Glutamatergic neuron (in vitro differentiated cells): ENCODE data around the gene PLCG1. TPM values are rescaled to one million over a fixed set of nuclear protein-coding genes. Genes with fewer than 3 reads are reported as not detected.

Experiments
- DNase-seq: peaks from one replicate; pipeline ENCODE4 v3.0.0; 2022
- H3K27ac Mint-ChIP-seq: one replicate; pipeline ENCODE4 v1.8.0; 2020; ENCODE audit warnings: mild to moderate bottlenecking, mixed read lengths, inconsistent platforms; ENCODE audit not compliant: unreplicated experiment
- H3K27me3 Mint-ChIP-seq: one replicate; pipeline ENCODE4 v1.8.0; 2020; ENCODE audit warnings: mild to moderate bottlenecking, moderate library complexity, mixed read lengths, inconsistent platforms; ENCODE audit not compliant: unreplicated experiment
- H3K36me3 Mint-ChIP-seq: one replicate; pipeline ENCODE4 v1.8.0; 2020; ENCODE audit warnings: mild to moderate bottlenecking, mixed read lengths, inconsistent platforms; ENCODE audit not compliant: unreplicated experiment
- H3K4me1 Mint-ChIP-seq: one replicate; pipeline ENCODE4 v1.8.0; 2020; ENCODE audit warnings: mild to moderate bottlenecking, low read depth, mixed read lengths, inconsistent platforms; ENCODE audit not compliant: unreplicated experiment
- H3K4me3 Mint-ChIP-seq: one replicate; pipeline ENCODE4 v1.8.0; 2020; ENCODE audit warnings: mild to moderate bottlenecking, mixed read lengths, inconsistent platforms; ENCODE audit not compliant: unreplicated experiment
- H3K9me3 Mint-ChIP-seq: one replicate; pipeline ENCODE4 v1.8.0; 2020; ENCODE audit warnings: mild to moderate bottlenecking, moderate library complexity, mixed read lengths, inconsistent platforms; ENCODE audit not compliant: unreplicated experiment
- total RNA-seq: library from RNA; stranded (reverse); fragmentation: NEBNext Ultra II Directional; extraction: Animal tissue kit (Norgen Biotek cat#: 25700); gene quantifications from one replicate; pipeline ENCODE4 v1.2.1, GENCODE V29; 2021; ENCODE audit not compliant: unreplicated experiment
- TF ChIP-seq, protein P1 (sequence below): fragments of 200-600 bp; sonication (generic); IDR thresholded peaks from one replicate; pipeline ENCODE4 v1.5.0; 2021; ENCODE audit not compliant: partially characterized antibody, unreplicated experiment

Gene PLCG1
- total RNA-seq, 1 donor from 2014 or later: 458 TPM

DNA sequence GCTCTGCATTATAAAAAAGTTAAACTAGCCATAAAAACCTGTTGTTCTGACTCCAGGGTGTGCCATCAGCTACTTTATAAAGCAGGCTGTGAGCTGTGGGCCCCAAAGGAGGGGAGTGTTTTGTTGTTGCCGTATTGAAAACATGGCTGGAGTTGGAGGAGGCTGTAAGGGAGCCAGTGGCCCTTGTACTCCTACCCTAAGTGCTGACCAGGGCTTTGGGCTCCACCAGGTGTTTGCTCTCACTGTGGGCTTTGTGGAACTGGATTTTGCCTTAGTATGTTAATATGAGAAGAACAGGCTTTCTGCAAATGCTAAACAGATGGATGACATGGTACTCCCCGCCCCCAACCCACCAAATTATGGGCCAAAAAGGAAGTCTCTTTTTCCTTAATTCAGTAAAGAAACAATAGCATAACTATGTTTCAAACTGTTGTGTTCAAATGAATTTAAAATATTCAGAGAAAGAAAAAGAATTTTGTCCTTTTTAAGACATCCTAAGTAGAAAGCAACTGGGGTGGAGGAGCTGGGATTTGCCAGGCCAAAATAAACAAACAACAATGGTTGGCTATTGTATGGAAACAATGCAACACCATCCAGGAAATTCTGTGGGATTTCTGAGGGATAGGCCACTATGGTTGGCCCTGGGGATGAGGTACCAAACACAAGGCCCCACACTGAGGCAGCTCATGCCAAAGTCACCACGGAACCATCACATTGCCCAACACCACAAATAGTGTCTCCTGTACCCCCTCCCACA, 63.3 kb downstream of the PLCG1 start:
- H3K36me3 Mint-ChIP-seq: peaks cover 43% of the 10 kb centered on the region
- DNase-seq: no peak
- H3K27me3 Mint-ChIP-seq: peaks cover 4% of the 10 kb centered on the region
- no peak overlapping the region for H3K4me3 Mint-ChIP-seq
- H3K27ac Mint-ChIP-seq: no peak overlapping the region
- H3K9me3 Mint-ChIP-seq: peaks cover 11% of the 10 kb centered on the region
- TF ChIP-seq, protein P1, sequence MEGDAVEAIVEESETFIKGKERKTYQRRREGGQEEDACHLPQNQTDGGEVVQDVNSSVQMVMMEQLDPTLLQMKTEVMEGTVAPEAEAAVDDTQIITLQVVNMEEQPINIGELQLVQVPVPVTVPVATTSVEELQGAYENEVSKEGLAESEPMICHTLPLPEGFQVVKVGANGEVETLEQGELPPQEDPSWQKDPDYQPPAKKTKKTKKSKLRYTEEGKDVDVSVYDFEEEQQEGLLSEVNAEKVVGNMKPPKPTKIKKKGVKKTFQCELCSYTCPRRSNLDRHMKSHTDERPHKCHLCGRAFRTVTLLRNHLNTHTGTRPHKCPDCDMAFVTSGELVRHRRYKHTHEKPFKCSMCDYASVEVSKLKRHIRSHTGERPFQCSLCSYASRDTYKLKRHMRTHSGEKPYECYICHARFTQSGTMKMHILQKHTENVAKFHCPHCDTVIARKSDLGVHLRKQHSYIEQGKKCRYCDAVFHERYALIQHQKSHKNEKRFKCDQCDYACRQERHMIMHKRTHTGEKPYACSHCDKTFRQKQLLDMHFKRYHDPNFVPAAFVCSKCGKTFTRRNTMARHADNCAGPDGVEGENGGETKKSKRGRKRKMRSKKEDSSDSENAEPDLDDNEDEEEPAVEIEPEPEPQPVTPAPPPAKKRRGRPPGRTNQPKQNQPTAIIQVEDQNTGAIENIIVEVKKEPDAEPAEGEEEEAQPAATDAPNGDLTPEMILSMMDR: no peak
- no peaks in the 10 kb centered on the region for H3K4me1 Mint-ChIP-seq

GRCh38 chr20:41201760-41202159, 64.4 kb downstream of the PLCG1 start:
- TF ChIP-seq, protein P1: no peak
- Mint-ChIP-seq H3K36me3 (peaks cover 40% of the 10 kb centered on the region), H3K9me3 (peaks cover 11% of the 10 kb centered on the region), H3K27ac (no peak overlapping the region), H3K4me1 (no peaks in the 10 kb centered on the region), H3K27me3 (peaks cover 4% of the 10 kb centered on the region), H3K4me3 (no peak overlapping the region)
- DNase-seq: no peak

GRCh38 chr20:41202426-41202825, 65.1 kb downstream of the PLCG1 start:
- peaks cover 7% of the 10 kb centered on the region for H3K27me3 Mint-ChIP-seq
- peaks cover 11% of the 10 kb centered on the region for H3K9me3 Mint-ChIP-seq
- H3K4me3 Mint-ChIP-seq: no peak overlapping the region
- DNase-seq: no peak
- peaks cover 39% of the 10 kb centered on the region for H3K36me3 Mint-ChIP-seq
- TF ChIP-seq, protein P1: no peak
- H3K27ac Mint-ChIP-seq: no peak overlapping the region
- H3K4me1 Mint-ChIP-seq: no peaks in the 10 kb centered on the region

DNA sequence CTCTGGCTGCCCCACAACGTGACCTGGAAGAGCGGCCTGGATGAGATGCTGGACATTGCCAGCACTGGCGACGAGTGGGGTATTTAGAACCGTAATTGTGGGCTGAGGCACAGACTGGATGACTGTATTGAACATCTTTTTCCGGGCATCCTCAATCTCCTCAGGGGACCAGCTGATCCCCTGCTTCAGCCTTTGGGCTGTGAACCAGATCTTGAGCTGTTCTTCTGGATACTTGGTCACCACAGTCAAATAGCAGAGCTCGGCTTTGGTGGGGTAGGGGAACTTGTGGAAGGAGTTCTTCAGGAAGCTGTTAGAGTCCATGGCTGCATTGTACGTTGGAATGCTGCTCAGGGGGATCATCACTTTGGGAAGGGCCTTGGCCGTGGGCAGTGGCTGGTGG, 66.3 kb downstream of the PLCG1 start:
- Mint-ChIP-seq H3K4me3 (no peak overlapping the region), H3K27ac (no peak overlapping the region), H3K27me3 (peaks cover 7% of the 10 kb centered on the region), H3K4me1 (no peaks in the 10 kb centered on the region), H3K9me3 (peaks cover 11% of the 10 kb centered on the region), H3K36me3 (peaks cover 34% of the 10 kb centered on the region)
- TF ChIP-seq, protein P1: no peak
- no peak for DNase-seq
